PC-3 (cell line): ENCODE data around the gene STYXL2.

Experiments used
- CTCF ChIP-seq: fragments of 300-600 bp; sonication (generic); conservative IDR thresholded peaks from 2 replicates; pipeline ENCODE4 v1.5.1; 2017; ENCODE audit warnings: antibody characterized with exemption, low read depth, mild to moderate bottlenecking, low read length
- EZH2phosphoT487 ChIP-seq: fragments of 300-600 bp; sonication (generic); IDR thresholded peaks from 2 replicates; pipeline ENCODE4 v1.6.1; 2018; ENCODE audit warnings: mild to moderate bottlenecking, antibody characterized with exemption, low read length, borderline replicate concordance

- TF ChIP-seq CTCF, result no peak
- TF ChIP-seq EZH2phosphoT487, result no peak
Measured at GRCh38 chr1:167138703-167139102, 44.8 kb downstream of the STYXL2 start.
